Activated naive CD4-positive, alpha-beta T cell treated with anti-CD3 and anti-CD28 coated beads, Interleukin-2, amount 50 U/mL, for 72 hours (primary cell): ENCODE results near the gene RTTN. TPM values are rescaled to one million over a fixed set of nuclear protein-coding genes. Genes with fewer than 3 reads are reported as not detected.

Experiments
- ATAC-seq, 2 donors: fragments of 150-1000 bp; cut with Tn5 transposase; 2 replicates each; pipeline ENCODE4 v1.10.0; 2021; ENCODE audit warnings: mild to moderate bottlenecking in 2 of 2, moderate library complexity in 2 of 2
- DNase-seq, 2 donors: peaks; one replicate each; pipeline ENCODE4 v3.0.0; 2021 to 2022; ENCODE audit warnings: low spot score in 2 of 2
- H3K27ac Mint-ChIP-seq, 2 donors: one replicate each; pipeline ENCODE4 v1.8.0; 2022; ENCODE audit warnings: mild to moderate bottlenecking in 2 of 2, mixed read lengths in 2 of 2
- H3K36me3 Mint-ChIP-seq, 2 donors: one replicate each; pipeline ENCODE4 v1.8.0; 2022; ENCODE audit warnings: mixed read lengths in 2 of 2
- H3K9me3 Mint-ChIP-seq, 2 donors: one replicate each; pipeline ENCODE4 v1.8.0; 2022; ENCODE audit warnings: mixed read lengths in 2 of 2
- total RNA-seq, 2 donors: library from RNA; stranded (reverse); gene quantifications; one replicate each; pipeline ENCODE4 v1.2.3, GENCODE V29; 2022

Gene RTTN
- total RNA-seq, 2 donors from 2014 or later: 35.2 to 48.6 TPM

DNA sequence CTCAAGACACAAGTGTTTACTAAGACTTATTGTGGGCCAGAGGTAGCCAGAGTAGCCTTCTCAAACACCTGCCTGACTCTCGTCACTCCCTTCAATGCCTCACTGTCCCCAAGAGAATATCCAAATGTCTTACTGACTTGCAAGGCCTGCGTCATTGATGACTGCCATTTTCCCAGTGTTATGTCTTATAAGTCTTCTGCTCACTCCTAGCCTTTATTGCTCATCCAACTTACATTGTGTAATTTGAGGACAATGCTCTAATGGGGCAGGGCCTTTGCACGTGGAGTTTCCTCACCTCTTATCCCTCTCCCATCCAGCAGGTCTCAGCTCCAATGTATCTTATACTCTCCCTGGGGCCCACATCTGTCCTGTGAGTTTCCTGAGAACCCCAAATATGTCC, 247.7 kb downstream of the RTTN start:
- H3K36me3 Mint-ChIP-seq: peaks cover 8% of the 10 kb centered on the region in 2 donors
- H3K9me3 Mint-ChIP-seq: peaks cover 0 to 4% of the 10 kb centered on the region in 2 donors
- ATAC-seq: peak; percentile 3 to 29
- DNase-seq: no peak
- no peak overlapping the region for H3K27ac Mint-ChIP-seq

GRCh38 chr18:69956665-69957620, 248.5 kb downstream of the RTTN start:
- H3K36me3 Mint-ChIP-seq: peaks cover 10 to 14% of the 10 kb centered on the region in 2 donors
- peaks cover 0 to 4% of the 10 kb centered on the region in 2 donors for H3K9me3 Mint-ChIP-seq
- no peak for DNase-seq
- H3K27ac Mint-ChIP-seq: no peak overlapping the region
- peak; percentile 51 to 52 for ATAC-seq

DNA sequence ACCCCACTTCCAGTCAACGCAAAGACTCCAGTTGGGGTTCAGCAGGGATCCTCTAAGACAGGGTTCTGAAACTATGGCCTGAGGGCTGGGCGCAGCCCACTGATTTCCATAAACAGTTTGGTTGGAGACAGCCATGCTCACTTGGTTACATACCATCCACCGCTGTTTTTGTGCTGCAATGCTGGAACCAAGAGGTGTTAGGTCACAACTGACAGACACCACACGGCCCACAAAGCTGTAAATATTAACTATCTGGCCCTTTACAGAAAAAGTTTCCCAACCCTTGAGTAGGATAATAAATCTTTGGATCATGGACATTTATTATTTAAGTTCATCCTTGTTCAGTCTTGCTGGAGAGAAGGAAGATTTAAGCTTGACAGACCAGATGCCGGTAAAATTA, 249.4 kb downstream of the RTTN start:
- H3K36me3 Mint-ChIP-seq: peaks cover 13 to 23% of the 10 kb centered on the region in 2 donors
- no peak overlapping the region for H3K27ac Mint-ChIP-seq
- ATAC-seq (peak; percentile 25 to 46), DNase-seq (no peak)
- peaks cover 0 to 8% of the 10 kb centered on the region in 2 donors for H3K9me3 Mint-ChIP-seq

DNA sequence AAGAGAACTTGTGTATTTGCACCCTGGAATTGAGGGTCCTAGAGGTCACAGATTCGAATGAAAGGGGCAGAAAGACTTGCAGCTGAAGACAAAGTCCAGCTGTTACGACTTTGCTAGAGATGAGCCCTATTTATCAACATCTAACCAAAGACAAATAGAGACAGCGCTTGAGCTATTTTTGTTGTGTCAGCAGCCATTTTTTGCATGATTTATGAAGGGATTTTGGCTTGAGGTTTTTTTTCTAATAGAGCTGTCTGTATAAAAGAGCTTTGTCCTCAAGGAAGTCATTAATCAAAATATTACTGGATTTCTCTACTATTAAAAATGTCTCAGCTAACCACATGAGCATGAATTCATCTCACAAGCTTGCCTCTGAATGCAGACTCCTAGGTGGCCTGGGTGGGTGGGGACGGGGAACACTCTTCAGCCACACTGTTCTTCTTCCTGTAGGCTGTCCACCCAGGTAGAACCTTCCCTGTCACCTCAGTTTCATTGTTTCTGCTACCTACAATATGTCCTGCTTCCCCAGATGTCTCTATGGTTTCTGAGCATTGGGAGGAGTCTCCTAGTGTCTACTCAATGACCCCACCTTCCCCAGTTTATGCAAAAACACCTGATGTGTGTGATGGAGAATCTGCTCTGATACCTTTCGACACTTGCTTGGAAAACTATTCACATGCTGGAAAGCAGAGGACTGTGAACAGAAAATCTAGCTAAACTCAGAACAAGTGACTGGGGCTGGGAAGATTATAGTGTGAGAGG, 250.6 kb downstream of the RTTN start:
- H3K36me3 Mint-ChIP-seq: peaks cover 13 to 23% of the 10 kb centered on the region in 2 donors
- peak in 1 of 2 donors; percentile 2 for ATAC-seq
- no peak overlapping the region for H3K27ac Mint-ChIP-seq
- no peak for DNase-seq
- H3K9me3 Mint-ChIP-seq: peaks cover 0 to 8% of the 10 kb centered on the region in 2 donors

DNA sequence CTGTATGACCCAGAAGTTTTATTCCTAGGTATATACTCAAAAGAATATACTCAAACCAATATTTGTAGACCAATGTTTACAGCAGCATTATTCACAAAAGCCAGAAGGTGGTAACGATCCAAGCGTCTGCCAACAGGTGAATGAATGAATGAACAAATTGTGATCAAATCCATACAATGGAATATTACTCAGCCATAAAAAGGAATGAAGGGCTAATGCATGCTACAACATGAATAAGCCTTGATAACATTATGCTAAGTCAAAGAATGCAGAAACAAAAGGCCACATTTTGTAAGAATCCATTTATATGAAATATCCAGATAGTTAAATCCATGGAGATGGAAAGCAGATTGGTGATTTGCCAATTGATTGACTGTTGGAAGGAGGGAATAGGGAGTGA, 252.3 kb downstream of the RTTN start:
- Mint-ChIP-seq H3K9me3 (peaks cover 0 to 8% of the 10 kb centered on the region in 2 donors), H3K36me3 (peaks cover 13 to 23% of the 10 kb centered on the region in 2 donors), H3K27ac (no peak overlapping the region)
- DNase-seq: no peak
- ATAC-seq: no peak

Other genes starting within 250 kb of the RTTN start
- 1 to 10 TPM; 1.4 to 1.7 TPM for gene SOCS6, start 83.4 kb upstream of the RTTN start, total RNA-seq